Panc1 (cell line): Measurements from ENCODE around the gene TLX1. TPM values are rescaled to one million over a fixed set of nuclear protein-coding genes. Genes with fewer than 3 reads are reported as not detected.

Experiments used
- ATAC-seq: fragments of 200-7000 bp; cut with Tn5 transposase; 2 replicates; pipeline ENCODE4 v1.9.1; 2020; ENCODE audit warnings: mild to moderate bottlenecking, moderate library complexity
- BruUV-seq: library from RNA; stranded (reverse); fragments of 400-500 nt; replicated peaks from 2 replicates; lab custom pipeline; 2021; lab: Mats Ljungman, UMichigan
- CTCF ChIA-PET: fragments of 300-600 bp; sonication (Branson Sonifier 250); formaldehyde crosslinking; loops from one replicate; lab custom pipeline; 2022; ENCODE audit warnings: antibody characterized with exemption; lab: Charles Lee
- POLR2A ChIA-PET: fragments of 300-600 bp; sonication (Branson Sonifier 250); formaldehyde crosslinking; loops from one replicate; lab custom pipeline; 2022; ENCODE audit warnings: antibody characterized with exemption; lab: Charles Lee
- DNase-seq: peaks from one replicate; pipeline ENCODE4 v3.0.0-alpha.2; 2010; ENCODE audit warnings: low read depth, low spot score
- H3K27ac ChIP-seq: 2 replicates; pipeline ENCODE4 v1.5.1; 2011; ENCODE audit warnings: mild to moderate bottlenecking, low read length, inconsistent platforms
- H3K27me3 ChIP-seq: fragments of 200-500 bp; sonication (Bioruptor generic); 2 replicates; pipeline ENCODE4 v1.6.0; 2014; ENCODE audit warnings: low read length, inconsistent platforms; ENCODE audit not compliant: control insufficient read depth, insufficient read depth
- H3K36me3 ChIP-seq: fragments of 200-500 bp; sonication (Bioruptor generic); 2 replicates; pipeline ENCODE4 v1.5.1; 2014; ENCODE audit warnings: inconsistent platforms, mild to moderate bottlenecking, low read length, moderate library complexity; ENCODE audit not compliant: control insufficient read depth, insufficient read depth
- H3K4me1 ChIP-seq: 2 replicates; pipeline ENCODE4 v1.5.1; 2011; ENCODE audit warnings: inconsistent platforms, mild to moderate bottlenecking, low read length, moderate library complexity; ENCODE audit not compliant: control insufficient read depth, insufficient read depth
- H3K4me3 ChIP-seq, 2 experiments: 2 replicates each; pipeline ENCODE4 v1.5.1; 2011 to 2012; ENCODE audit warnings: low read depth in 2 of 2, low read length in 2 of 2, mild to moderate bottlenecking in 2 of 2, inconsistent platforms in 1 of 2, moderate library complexity in 1 of 2
- H3K9me3 ChIP-seq: fragments of 200-500 bp; sonication (Bioruptor generic); 2 replicates; pipeline ENCODE4 v1.5.1; 2014; ENCODE audit warnings: low read depth, mild to moderate bottlenecking, inconsistent platforms, low read length, moderate library complexity; ENCODE audit not compliant: control insufficient read depth, insufficient read depth
- CTCF ChIP-seq: fragments of 450-650 bp; IDR thresholded peaks from 2 replicates; pipeline ENCODE4 v1.5.1; 2017; ENCODE audit warnings: mild to moderate bottlenecking
- POLR2AphosphoS5 ChIP-seq: IDR thresholded peaks from 2 replicates; pipeline ENCODE4 v1.6.1; 2012; ENCODE audit warnings: mild to moderate bottlenecking, low read depth, low read length, moderate library complexity
- REST ChIP-seq, 2 experiments: IDR thresholded peaks; 2 replicates each; pipeline ENCODE4 v1.6.1; 2011 to 2012; ENCODE audit warnings: low read depth in 2 of 2, control low read depth in 1 of 2, low read length in 1 of 2, mild to moderate bottlenecking in 1 of 2, moderate library complexity in 1 of 2; ENCODE audit not compliant: insufficient read depth in 1 of 2
- SIN3A ChIP-seq: IDR thresholded peaks from 2 replicates; pipeline ENCODE4 v1.6.1; 2012; ENCODE audit warnings: low read depth, mild to moderate bottlenecking, low read length, moderate library complexity, borderline replicate concordance; ENCODE audit not compliant: insufficient read depth
- TCF7L2 ChIP-seq: IDR thresholded peaks from 2 replicates; pipeline ENCODE4 v1.6.1; 2011; ENCODE audit warnings: mild to moderate bottlenecking, low read depth, low read length, inconsistent platforms
- in situ Hi-C: cut with HindIII; loops from 2 replicates; pipeline ENCODE4 v1.10.0; 2016; ENCODE audit warnings: low sequenced_read_pairs, low pct_unique_long_range_greater_than_20kb
- intact Hi-C: fragments of 100-400 bp; cut with micrococcal nuclease; formaldehyde crosslinking; loops from one replicate; pipeline ENCODE4 v1.10.0; 2022; ENCODE audit not compliant: unreplicated experiment
- total RNA-seq: library from RNA; stranded (reverse); gene quantifications from one replicate; pipeline ENCODE4 v1.2.1, GENCODE V29; 2021; ENCODE audit not compliant: unreplicated experiment

Gene TLX1
- total RNA-seq, 1 experiment from 2014 or later = 0.13 TPM

- peaks cover 14% of the 10 kb centered on the region for H3K27me3 ChIP-seq
- H3K27ac ChIP-seq = no peak overlapping the region
- ATAC-seq (no peak), DNase-seq (no peak)
- no peaks in the 10 kb centered on the region; the same call in 1 of the 2 replicates for H3K9me3 ChIP-seq
- in situ Hi-C loops (no loop called here), intact Hi-C loops (loop anchor here (10.0 kb wide), 1 partner anchor 102 kb away; no protein-coding TSS in a partner anchor)
- ChIA-PET CTCF (interaction anchor here (0.6 to 0.7 kb wide), 2 partner anchors 15 to 286 kb away, joined by 3 to 4 read pairs; no protein-coding TSS in a partner anchor), POLR2A (no interaction called here)
- H3K36me3 ChIP-seq = no peaks in the 10 kb centered on the region
- no peak overlapping the region for H3K4me3 ChIP-seq
- H3K4me1 ChIP-seq = peaks cover 6% of the 10 kb centered on the region
- TF ChIP-seq POLR2AphosphoS5 = no peak
- no peak for TF ChIP-seq SIN3A
- no peak for TF ChIP-seq REST (IDR thresholded peaks at IDR 0.05; ENCODE audit: insufficient read depth in 1 of 2, low read depth in 2 of 2, low read length in 1 of 2)
- TF ChIP-seq CTCF = no peak
- TF ChIP-seq TCF7L2 = no peak
- no TSS peak for BruUV-seq
Observed at GRCh38 chr10:101146392-101147251, 15.5 kb downstream of the TLX1 start.

GRCh38 chr10:101151395-101151794 lies 20.3 kb downstream of the TLX1 start:
- Histone ChIP-seq H3K27me3 (peaks cover 17% of the 10 kb centered on the region), H3K27ac (no peak overlapping the region), H3K9me3 (no peaks in the 10 kb centered on the region; the same call in 1 of the 2 replicates), H3K36me3 (no peaks in the 10 kb centered on the region), H3K4me3 (no peak overlapping the region), H3K4me1 (no peaks in the 10 kb centered on the region)
- in situ Hi-C loops = loop anchor here (25.0 kb wide), 1 partner anchor 136 kb away; no protein-coding TSS in a partner anchor
- ChIA-PET POLR2A (interaction anchor here (0.6 kb wide), 3 partner anchors 16 to 317 kb away, joined by 3 to 19 read pairs (median 3); no protein-coding TSS in a partner anchor), CTCF (interaction anchor here (0.6 kb wide), 1 partner anchor 58 kb away, joined by 6 read pairs; no protein-coding TSS in a partner anchor)
- ATAC-seq (no peak), DNase-seq (no peak)
- no TSS peak for BruUV-seq
- intact Hi-C loops = no loop called here
- TF ChIP-seq TCF7L2 = no peak
- TF ChIP-seq POLR2AphosphoS5 = no peak
- no peak for TF ChIP-seq SIN3A
- no peak for TF ChIP-seq REST (IDR thresholded peaks at IDR 0.05; ENCODE audit: insufficient read depth in 1 of 2, low read depth in 2 of 2, low read length in 1 of 2)
